GM12864 (cell line): Measurements from ENCODE around the gene ELMOD1.

Experiments used
- DNase-seq: peaks from one replicate; pipeline ENCODE4 v3.0.0-alpha.2; 2011; ENCODE audit warnings: low read depth
- H3K4me3 ChIP-seq: 2 replicates; pipeline ENCODE4 v1.5.1; 2011; ENCODE audit warnings: mild to moderate bottlenecking, low read depth, low read length, control low read depth
- CTCF ChIP-seq: IDR thresholded peaks from 2 replicates; pipeline ENCODE4 v1.5.1; 2011; ENCODE audit warnings: low read depth, mild to moderate bottlenecking, moderate library complexity, low read length, control low read depth, inconsistent platforms; ENCODE audit errors: missing control alignments

The ELMOD1 gene

GRCh38 chr11:107598225-107599139 is 7.5 kb downstream of the ELMOD1 start:
- peak; percentile 74 for TF ChIP-seq CTCF
- no peak overlapping the region for H3K4me3 ChIP-seq
- no peak for DNase-seq

GRCh38 chr11:107605061-107606006 is 14.4 kb downstream of the ELMOD1 start:
- no peak overlapping the region for H3K4me3 ChIP-seq
- no peak for DNase-seq
- TF ChIP-seq CTCF: no peak

GRCh38 chr11:107606141-107606540 is 15.2 kb downstream of the ELMOD1 start:
- H3K4me3 ChIP-seq: no peak overlapping the region
- no peak for DNase-seq
- no peak for TF ChIP-seq CTCF

GRCh38 chr11:107608809-107609208 is 17.9 kb downstream of the ELMOD1 start:
- TF ChIP-seq CTCF: no peak
- DNase-seq: no peak
- no peak overlapping the region for H3K4me3 ChIP-seq

GRCh38 chr11:107609400-107610218 is 18.7 kb downstream of the ELMOD1 start:
- no peak for TF ChIP-seq CTCF
- no peak overlapping the region for H3K4me3 ChIP-seq
- no peak for DNase-seq

- no peak overlapping the region for H3K4me3 ChIP-seq
- no peak for TF ChIP-seq CTCF
- no peak for DNase-seq
These were observed 21.5 kb downstream of the ELMOD1 start for GRCh38 chr11:107612445-107612844.
